ENCODE data around the gene MEOX2. TPM values are rescaled to one million over a fixed set of nuclear protein-coding genes. Genes with fewer than 3 reads are reported as not detected.

The MEOX2 gene
- polyA plus RNA-seq, 1 donor (not counting 4 experiments of a cell fraction or from before 2014, with no cell fraction given) = not detected

- no peak overlapping the region for H3K9ac ChIP-seq (ENCODE audit: control insufficient read depth, extremely low read depth, insufficient read depth, low read length)
- no peak overlapping the region for H3K27ac ChIP-seq (ENCODE audit: control insufficient read depth, insufficient read depth, low read length)
- peaks cover 44% of the 10 kb centered on the region for H3K27me3 ChIP-seq (ENCODE audit: control insufficient read depth, extremely low read depth, insufficient read depth, low read length)
- no peaks in the 10 kb centered on the region for H3K9me3 ChIP-seq (ENCODE audit: control insufficient read depth, low read depth, low read length)
- dilution Hi-C loops (cut with MboI; ENCODE audit: extremely low pct_ligation_motif_present, low sequenced_read_pairs) = no loop called here
- no peak overlapping the region for H2AFZ ChIP-seq (ENCODE audit: control insufficient read depth, low read length)
- H3K4me2 ChIP-seq (ENCODE audit: control insufficient read depth, extremely low read depth, insufficient read depth, low read depth, low read length) = no peak overlapping the region
- no peaks in the 10 kb centered on the region for H3K4me1 ChIP-seq (ENCODE audit: control insufficient read depth, extremely low read depth, insufficient read depth, low read length)
- no peak overlapping the region for H3K4me3 ChIP-seq (ENCODE audit: control insufficient read depth in 2 of 3, extremely low read depth in 1 of 3, insufficient read depth in 2 of 3, low read depth in 1 of 3, low read length in 3 of 3)
- no peaks in the 10 kb centered on the region for H3K79me2 ChIP-seq (ENCODE audit: control insufficient read depth, insufficient read depth, low read length)
- H4K20me1 ChIP-seq (ENCODE audit: control insufficient read depth, extremely low read depth, insufficient read depth, low read length) = no peaks in the 10 kb centered on the region
- H3K36me3 ChIP-seq (ENCODE audit: control insufficient read depth in 2 of 2, extremely low read depth in 1 of 2, insufficient read depth in 2 of 2, low read length in 2 of 2) = no peaks in the 10 kb centered on the region
- FAIRE-seq (no peak), DNase-seq (ENCODE audit: low read depth, low spot score) (no peak)
- no peak for TF ChIP-seq CTCF (optimal IDR thresholded peaks at IDR 0.05 in 1 of 3, IDR thresholded peaks at IDR 0.05 in 1 of 3, conservative IDR thresholded peaks at IDR 0.05 in 1 of 3; ENCODE audit: extremely low read depth in 1 of 3, insufficient read depth in 2 of 3, low read length in 3 of 3)
- TF ChIP-seq EZH2 (IDR thresholded peaks at IDR 0.05; ENCODE audit: low read length) = no peak
- H3K9me1 ChIP-seq (ENCODE audit: control insufficient read depth, extremely low read depth, insufficient read depth, low read length) = no peaks in the 10 kb centered on the region
Measured at GRCh38 chr7:15688279-15688626, 1.8 kb upstream of the MEOX2 start.

- Histone ChIP-seq H3K9me3 (ENCODE audit: control insufficient read depth, low read depth, low read length) (no peaks in the 10 kb centered on the region), H2AFZ (ENCODE audit: control insufficient read depth, low read length) (no peak overlapping the region), H3K36me3 (ENCODE audit: control insufficient read depth in 2 of 2, extremely low read depth in 1 of 2, insufficient read depth in 2 of 2, low read length in 2 of 2) (no peaks in the 10 kb centered on the region), H3K79me2 (ENCODE audit: control insufficient read depth, insufficient read depth, low read length) (no peaks in the 10 kb centered on the region), H3K27ac (ENCODE audit: control insufficient read depth, insufficient read depth, low read length) (no peak overlapping the region), H3K4me3 (ENCODE audit: control insufficient read depth in 2 of 3, extremely low read depth in 1 of 3, insufficient read depth in 2 of 3, low read depth in 1 of 3, low read length in 3 of 3) (no peak overlapping the region), H3K9ac (ENCODE audit: control insufficient read depth, extremely low read depth, insufficient read depth, low read length) (no peak overlapping the region), H3K4me1 (ENCODE audit: control insufficient read depth, extremely low read depth, insufficient read depth, low read length) (no peaks in the 10 kb centered on the region), H3K4me2 (ENCODE audit: control insufficient read depth, extremely low read depth, insufficient read depth, low read depth, low read length) (no peak overlapping the region), H3K9me1 (ENCODE audit: control insufficient read depth, extremely low read depth, insufficient read depth, low read length) (no peaks in the 10 kb centered on the region), H4K20me1 (ENCODE audit: control insufficient read depth, extremely low read depth, insufficient read depth, low read length) (no peaks in the 10 kb centered on the region), H3K27me3 (ENCODE audit: control insufficient read depth, extremely low read depth, insufficient read depth, low read length) (peaks cover 44% of the 10 kb centered on the region)
- dilution Hi-C loops (cut with MboI; ENCODE audit: extremely low pct_ligation_motif_present, low sequenced_read_pairs) = no loop called here
- FAIRE-seq (no peak), DNase-seq (ENCODE audit: low read depth, low spot score) (no peak)
- TF ChIP-seq EZH2 (IDR thresholded peaks at IDR 0.05; ENCODE audit: low read length) (peak; percentile 59), CTCF (optimal IDR thresholded peaks at IDR 0.05 in 1 of 3, IDR thresholded peaks at IDR 0.05 in 1 of 3, conservative IDR thresholded peaks at IDR 0.05 in 1 of 3; ENCODE audit: extremely low read depth in 1 of 3, insufficient read depth in 2 of 3, low read length in 3 of 3) (no peak)
Measured at GRCh38 chr7:15687546-15688278, 1.2 kb upstream of the MEOX2 start.
